SK-N-MC (cell line): ENCODE results near the gene MYPN.

Experiments
- EZH2 ChIP-seq: fragments of 200-600 bp; sonication (generic); IDR thresholded peaks from one replicate; pipeline ENCODE4 v1.6.1; 2017; ENCODE audit warnings: antibody characterized with exemption
- FOXP2 ChIP-seq: optimal IDR thresholded peaks from 2 replicates; pipeline ENCODE3; 2011; ENCODE audit warnings: mild to moderate bottlenecking, moderate library complexity; ENCODE audit not compliant: insufficient read depth; ENCODE audit errors: extremely low read length, control extremely low read depth
- POLR2AphosphoS5 ChIP-seq: IDR thresholded peaks from 2 replicates; pipeline ENCODE4 v1.6.1; 2012; ENCODE audit warnings: mild to moderate bottlenecking, low read depth, low read length, borderline replicate concordance

DNA sequence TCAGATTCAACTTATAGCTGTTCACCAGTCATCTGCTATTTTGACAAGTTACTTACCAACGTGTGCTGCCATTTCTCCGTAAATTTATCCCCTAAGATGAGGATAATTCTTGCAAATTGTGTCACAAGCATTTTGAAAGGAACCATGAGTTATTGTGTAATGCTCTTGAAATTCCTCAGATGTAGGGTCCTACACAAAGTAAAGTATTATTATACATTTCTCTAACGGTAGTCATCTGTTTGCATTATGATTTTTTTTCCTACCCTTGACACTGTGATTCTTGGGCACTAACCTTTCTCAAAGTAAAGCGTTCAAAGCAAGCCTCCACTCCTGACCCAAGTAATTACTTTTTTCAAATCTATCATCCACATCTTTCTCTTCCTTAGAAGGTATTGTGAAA is 42.3 kb upstream of the MYPN start:
- no peak for TF ChIP-seq EZH2
- TF ChIP-seq POLR2AphosphoS5: no peak
- no peak for TF ChIP-seq FOXP2
